GM23248 (cell line): ENCODE data around the gene NHERF2. TPM values are rescaled to one million over a fixed set of nuclear protein-coding genes. Genes with fewer than 3 reads are reported as not detected.

ENCODE experiments used
- DNase-seq: peaks from one replicate; pipeline ENCODE4 v3.0.0-alpha.2; 2015
- H2AFZ ChIP-seq: fragments of 200-600 bp; sonication (generic); 2 replicates; pipeline ENCODE4 v1.6.1; 2016; ENCODE audit warnings: antibody characterized with exemption
- H3F3A ChIP-seq: fragments of 200-600 bp; sonication (generic); 2 replicates; pipeline ENCODE4 v1.6.1; 2016; ENCODE audit warnings: mild to moderate bottlenecking, antibody characterized with exemption, mixed run types; ENCODE audit not compliant: insufficient read depth
- H3K27ac ChIP-seq: fragments of 200-600 bp; sonication (generic); 2 replicates; pipeline ENCODE4 v1.5.1; 2016; ENCODE audit warnings: mild to moderate bottlenecking
- H3K27me3 ChIP-seq: fragments of 200-600 bp; sonication (generic); replicated peaks from 2 replicates; pipeline ENCODE4 v1.6.1; 2016; ENCODE audit warnings: mild to moderate bottlenecking; ENCODE audit not compliant: insufficient read depth
- H3K36me3 ChIP-seq: fragments of 200-600 bp; sonication (generic); 2 replicates; pipeline ENCODE4 v1.6.1; 2016; ENCODE audit warnings: low read depth, mild to moderate bottlenecking
- H3K4me1 ChIP-seq: fragments of 200-600 bp; sonication (generic); 2 replicates; pipeline ENCODE4 v1.6.1; 2016; ENCODE audit warnings: mild to moderate bottlenecking; ENCODE audit not compliant: insufficient read depth
- H3K4me2 ChIP-seq: fragments of 200-600 bp; sonication (generic); one replicate; pipeline ENCODE4 v1.6.1; 2016; ENCODE audit warnings: mild to moderate bottlenecking; ENCODE audit not compliant: unreplicated experiment
- H3K4me3 ChIP-seq: fragments of 200-600 bp; sonication (generic); 2 replicates; pipeline ENCODE4 v1.5.1; 2016; ENCODE audit warnings: mild to moderate bottlenecking
- H3K79me2 ChIP-seq: fragments of 200-600 bp; sonication (generic); 2 replicates; pipeline ENCODE4 v1.6.1; 2016; ENCODE audit warnings: mild to moderate bottlenecking; ENCODE audit not compliant: insufficient read depth
- H3K9ac ChIP-seq: fragments of 200-600 bp; sonication (generic); 2 replicates; pipeline ENCODE4 v1.6.1; 2016; ENCODE audit warnings: mild to moderate bottlenecking
- H3K9me2 ChIP-seq: fragments of 200-600 bp; sonication (generic); 2 replicates; pipeline ENCODE4 v1.6.1; 2016; ENCODE audit warnings: mixed run types, mild to moderate bottlenecking, moderate library complexity; ENCODE audit not compliant: insufficient read depth
- H3K9me3 ChIP-seq: fragments of 200-600 bp; sonication (generic); one replicate; pipeline ENCODE4 v1.6.1; 2017; ENCODE audit warnings: low read depth
- H4K20me1 ChIP-seq: fragments of 200-600 bp; sonication (generic); 2 replicates; pipeline ENCODE4 v1.6.0; 2016; ENCODE audit not compliant: insufficient read depth
- EZH2 ChIP-seq: fragments of 200-600 bp; sonication (generic); IDR thresholded peaks from 2 replicates; pipeline ENCODE4 v1.6.1; 2018; ENCODE audit warnings: antibody characterized with exemption, mild to moderate bottlenecking; ENCODE audit not compliant: insufficient read depth, poor library complexity, severe bottlenecking
- EZH2phosphoT487 ChIP-seq: fragments of 200-600 bp; sonication (generic); IDR thresholded peaks from 2 replicates; pipeline ENCODE4 v1.6.1; 2018; ENCODE audit warnings: antibody characterized with exemption, moderate library complexity, mild to moderate bottlenecking, low read depth; ENCODE audit not compliant: insufficient read depth
- WGBS, 2 experiments: methylation state at CpG; one replicate each; pipeline ENCODE4 v1.1.6; 2015 to 2017; ENCODE audit warnings: low lambda C conversion rate in 2 of 2, low coverage in 1 of 2; ENCODE audit errors: missing lambda C conversion rate in 2 of 2; 5-methylcytosine and 5-hydroxymethylcytosine counted together
- in situ Hi-C: fragments of 300-500 bp; cut with MboI; formaldehyde crosslinking; loops from 2 replicates; pipeline ENCODE4 v1.15.0; 2020
- polyA plus RNA-seq: library from polyadenylated mRNA; unstranded; fragments of >200 nt; fragmentation: Nextera tagmentation; extraction: Ambion mirVana; gene quantifications from 2 replicates; pipeline ENCODE4 v1.2.1, GENCODE V29; 2016
- total RNA-seq: library from RNA; depleted of rRNA; stranded (reverse); fragments of >200 nt; shearing (Covaris generic); gene quantifications from 2 replicates; pipeline ENCODE4 v1.2.3, GENCODE V29; 2014

NHERF2 gene
- total and polyA plus RNA-seq, 2 experiments from 2014 or later, result 27.3 to 29.0 TPM

DNA sequence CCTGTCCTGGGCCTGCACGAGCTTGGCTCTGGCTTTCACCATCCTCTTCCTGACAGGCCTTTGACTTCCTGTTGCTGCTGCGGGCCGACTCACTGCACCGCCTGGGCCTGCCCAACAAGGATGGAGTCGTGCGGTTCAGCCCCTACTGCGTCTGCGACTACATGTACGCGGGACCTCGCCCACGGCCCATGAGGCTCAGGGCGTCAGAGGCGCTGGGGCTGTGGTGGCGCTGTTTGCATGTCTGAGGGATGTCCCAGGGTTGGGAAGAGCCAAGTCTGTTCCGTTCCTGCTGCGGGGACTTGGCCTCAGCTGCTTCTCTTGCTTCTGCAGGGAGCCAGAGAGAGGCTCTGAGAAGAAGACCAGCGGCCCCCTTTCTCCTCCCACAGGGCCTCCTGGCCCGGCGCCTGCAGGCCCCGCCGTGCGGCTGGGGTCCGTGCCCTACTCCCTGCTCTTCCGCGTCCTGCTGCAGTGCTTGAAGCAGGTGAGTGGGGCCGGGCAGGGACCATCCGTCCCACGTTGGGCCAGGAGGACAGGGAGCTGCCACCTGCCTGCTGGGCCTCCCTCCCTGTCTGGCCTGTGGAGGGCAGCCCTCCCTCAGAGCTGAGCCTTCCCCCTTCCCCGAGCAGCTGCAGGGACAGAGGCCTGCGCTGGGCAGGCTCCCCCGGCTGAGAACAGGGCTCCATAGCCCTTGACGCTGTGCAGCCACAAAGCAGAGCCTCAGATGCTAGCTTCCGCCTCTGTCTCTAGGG lies 44.9 kb downstream of the NHERF2 start:
- 87 to 88% methylated on average over 32 to 34 of the region's 34 CpGs for WGBS, 2 experiments
- in situ Hi-C loops, result no loop called here
- Histone ChIP-seq H3K9me2 (no peaks in the 10 kb centered on the region), H3F3A (no peaks in the 10 kb centered on the region), H3K36me3 (peaks cover 6% of the 10 kb centered on the region; the same call in 1 of the 2 replicates), H3K27ac (no peak overlapping the region), H3K4me3 (no peak overlapping the region), H3K79me2 (no peaks in the 10 kb centered on the region), H3K4me2 (no peak overlapping the region), H3K4me1 (no peaks in the 10 kb centered on the region), H3K9ac (no peak overlapping the region), H3K27me3 (no peaks in the 10 kb centered on the region), H2AFZ (no peak overlapping the region), H3K9me3 (no peaks in the 10 kb centered on the region), H4K20me1 (no peaks in the 10 kb centered on the region)
- no peak for DNase-seq
- TF ChIP-seq EZH2 (no peak), EZH2phosphoT487 (no peak)

DNA sequence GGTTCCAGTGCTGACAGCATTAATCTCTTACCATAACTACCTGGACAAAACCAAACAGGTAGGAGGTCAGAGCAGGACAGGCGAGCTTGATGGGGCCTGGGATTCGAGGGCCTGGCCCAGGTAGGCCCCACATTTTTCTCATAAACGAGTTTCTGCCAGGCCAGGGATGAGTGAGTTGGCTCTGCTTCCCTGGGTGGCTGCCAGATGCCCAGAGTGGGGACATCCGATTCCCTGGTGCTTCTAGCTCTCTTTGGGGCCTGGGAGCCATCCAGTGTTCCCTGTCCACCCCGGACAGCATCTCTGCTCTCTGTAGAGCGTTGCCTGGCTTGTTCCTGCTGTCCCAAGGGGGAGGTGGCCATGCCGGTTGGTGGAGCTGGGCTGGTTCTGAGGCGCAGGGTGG lies 46.2 kb downstream of the NHERF2 start:
- H3K79me2 ChIP-seq, result no peaks in the 10 kb centered on the region
- H3F3A ChIP-seq, result no peaks in the 10 kb centered on the region
- no peaks in the 10 kb centered on the region for H3K27me3 ChIP-seq
- H3K4me1 ChIP-seq, result no peaks in the 10 kb centered on the region
- no peak for DNase-seq
- H2AFZ ChIP-seq, result no peak overlapping the region
- WGBS, 2 experiments, result 89 to 92% methylated on average over 8 of the region's 8 CpGs
- H3K4me3 ChIP-seq, result no peak overlapping the region
- H3K9me2 ChIP-seq, result no peaks in the 10 kb centered on the region
- no peak overlapping the region for H3K4me2 ChIP-seq
- H3K9ac ChIP-seq, result no peak overlapping the region
- H3K9me3 ChIP-seq, result no peaks in the 10 kb centered on the region
- TF ChIP-seq EZH2, result no peak
- no peak for TF ChIP-seq EZH2phosphoT487
- in situ Hi-C loops, result no loop called here
- H3K27ac ChIP-seq, result no peak overlapping the region
- peaks cover 6% of the 10 kb centered on the region; the same call in 1 of the 2 replicates for H3K36me3 ChIP-seq
- no peaks in the 10 kb centered on the region for H4K20me1 ChIP-seq

DNA sequence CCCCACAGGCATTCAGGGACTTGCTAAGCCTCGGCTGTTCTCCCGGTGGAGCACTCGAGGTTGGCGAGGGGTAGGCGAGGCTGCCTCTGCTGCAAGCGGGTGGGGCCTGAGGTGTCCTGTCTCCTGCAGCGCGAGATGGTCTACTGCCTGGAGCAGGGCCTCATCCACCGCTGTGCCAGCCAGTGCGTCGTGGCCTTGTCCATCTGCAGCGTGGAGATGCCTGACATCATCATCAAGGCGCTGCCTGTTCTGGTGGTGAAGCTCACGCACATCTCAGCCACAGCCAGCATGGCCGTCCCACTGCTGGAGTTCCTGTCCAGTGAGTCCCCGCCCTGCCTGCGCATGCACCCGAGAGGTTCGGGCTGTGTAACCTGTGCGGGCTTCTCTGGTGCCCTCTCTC lies 47.4 kb downstream of the NHERF2 start:
- Histone ChIP-seq H3K9me2 (no peaks in the 10 kb centered on the region), H3K36me3 (no peaks in the 10 kb centered on the region; the same call in 1 of the 2 replicates), H3K9ac (no peak overlapping the region), H3K4me1 (no peaks in the 10 kb centered on the region), H3K79me2 (no peaks in the 10 kb centered on the region), H3K27ac (no peak overlapping the region), H3K4me3 (no peak overlapping the region), H4K20me1 (no peaks in the 10 kb centered on the region), H3K4me2 (no peak overlapping the region), H3K27me3 (no peaks in the 10 kb centered on the region), H3F3A (no peaks in the 10 kb centered on the region), H2AFZ (no peak overlapping the region), H3K9me3 (no peaks in the 10 kb centered on the region)
- TF ChIP-seq EZH2phosphoT487 (no peak), EZH2 (no peak)
- 93 to 96% methylated on average over 20 of the region's 20 CpGs for WGBS, 2 experiments
- no peak for DNase-seq
- in situ Hi-C loops, result no loop called here

DNA sequence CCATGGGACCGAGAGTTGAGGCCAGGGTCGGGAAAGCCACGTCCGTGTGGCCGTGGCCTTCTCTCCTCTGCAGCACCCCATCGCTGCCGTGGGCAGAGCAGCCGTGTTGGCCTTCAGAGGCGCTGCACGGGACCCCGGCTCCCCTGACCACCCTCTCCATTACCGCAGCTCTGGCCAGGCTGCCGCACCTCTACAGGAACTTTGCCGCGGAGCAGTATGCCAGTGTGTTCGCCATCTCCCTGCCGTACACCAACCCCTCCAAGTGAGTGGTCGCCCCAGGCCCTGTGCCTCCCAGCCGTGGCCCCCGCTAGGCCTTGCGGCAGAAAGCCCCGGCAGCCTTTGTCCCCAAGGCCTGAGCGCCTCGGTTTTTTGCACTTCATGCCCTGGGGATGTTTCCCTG lies 48.9 kb downstream of the NHERF2 start:
- H3K27me3 ChIP-seq, result no peaks in the 10 kb centered on the region
- in situ Hi-C loops, result no loop called here
- no peaks in the 10 kb centered on the region for H3K9me3 ChIP-seq
- DNase-seq, result no peak
- H3F3A ChIP-seq, result no peaks in the 10 kb centered on the region
- no peaks in the 10 kb centered on the region for H3K9me2 ChIP-seq
- no peaks in the 10 kb centered on the region for H3K79me2 ChIP-seq
- TF ChIP-seq EZH2phosphoT487, result no peak
- TF ChIP-seq EZH2, result no peak
- WGBS, 2 experiments, result 92 to 93% methylated on average over 20 to 22 of the region's 24 CpGs
- H3K4me3 ChIP-seq, result no peak overlapping the region
- H3K9ac ChIP-seq, result no peak overlapping the region
- H3K4me1 ChIP-seq, result no peaks in the 10 kb centered on the region
- H3K4me2 ChIP-seq, result no peak overlapping the region
- H4K20me1 ChIP-seq, result no peaks in the 10 kb centered on the region
- H3K36me3 ChIP-seq, result no peaks in the 10 kb centered on the region; the same call in 1 of the 2 replicates
- H3K27ac ChIP-seq, result no peak overlapping the region
- no peak overlapping the region for H2AFZ ChIP-seq
